Measurements from ENCODE around the gene C16orf82.
A peak's percentile ranks its signal among the peaks of the same experiment; 100 is the strongest.

C16orf82 gene

DNA sequence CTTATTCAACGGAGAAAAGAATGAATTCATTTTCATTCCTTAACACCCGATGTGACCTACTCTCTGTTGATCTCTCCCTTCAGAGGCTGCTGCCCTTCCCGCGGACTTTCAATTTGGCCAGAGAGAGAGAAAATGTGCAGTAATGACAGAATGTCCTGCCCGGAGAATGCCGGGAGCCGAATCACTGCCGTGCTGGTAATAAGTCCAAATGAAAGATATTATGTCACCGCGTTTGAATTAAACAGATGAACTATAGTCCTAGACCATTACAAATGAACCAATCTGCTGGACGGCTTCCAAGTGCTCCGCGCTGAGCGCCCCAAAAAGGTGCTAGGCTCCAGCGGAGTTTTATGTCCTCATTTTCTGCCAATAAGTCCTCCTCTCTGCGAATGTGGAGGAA lies 14.7 kb upstream of the C16orf82 start:
- no peak overlapping the region for H3K4me3 ChIP-seq (ENCODE audit: control insufficient read depth, low read depth, low read length)
- peak; percentile 16 for DNase-seq (ENCODE audit: low read depth)

GRCh38 chr16:27053996-27054395 lies 12.7 kb upstream of the C16orf82 start:
- H3K4me3 ChIP-seq (ENCODE audit: control insufficient read depth, low read depth, low read length) = no peak overlapping the region
- TF ChIP-seq, protein P1, sequence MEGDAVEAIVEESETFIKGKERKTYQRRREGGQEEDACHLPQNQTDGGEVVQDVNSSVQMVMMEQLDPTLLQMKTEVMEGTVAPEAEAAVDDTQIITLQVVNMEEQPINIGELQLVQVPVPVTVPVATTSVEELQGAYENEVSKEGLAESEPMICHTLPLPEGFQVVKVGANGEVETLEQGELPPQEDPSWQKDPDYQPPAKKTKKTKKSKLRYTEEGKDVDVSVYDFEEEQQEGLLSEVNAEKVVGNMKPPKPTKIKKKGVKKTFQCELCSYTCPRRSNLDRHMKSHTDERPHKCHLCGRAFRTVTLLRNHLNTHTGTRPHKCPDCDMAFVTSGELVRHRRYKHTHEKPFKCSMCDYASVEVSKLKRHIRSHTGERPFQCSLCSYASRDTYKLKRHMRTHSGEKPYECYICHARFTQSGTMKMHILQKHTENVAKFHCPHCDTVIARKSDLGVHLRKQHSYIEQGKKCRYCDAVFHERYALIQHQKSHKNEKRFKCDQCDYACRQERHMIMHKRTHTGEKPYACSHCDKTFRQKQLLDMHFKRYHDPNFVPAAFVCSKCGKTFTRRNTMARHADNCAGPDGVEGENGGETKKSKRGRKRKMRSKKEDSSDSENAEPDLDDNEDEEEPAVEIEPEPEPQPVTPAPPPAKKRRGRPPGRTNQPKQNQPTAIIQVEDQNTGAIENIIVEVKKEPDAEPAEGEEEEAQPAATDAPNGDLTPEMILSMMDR (conservative IDR thresholded peaks at IDR 0.05; ENCODE audit: control insufficient read depth, insufficient read depth, low read depth, low read length) = no peak
- no peak for DNase-seq (ENCODE audit: low read depth)

More for the DNA sequence above, 14.7 kb upstream of the C16orf82 start:
- TF ChIP-seq, protein P1 (conservative IDR thresholded peaks at IDR 0.05; ENCODE audit: control insufficient read depth, insufficient read depth, low read depth, low read length) = no peak

DNA sequence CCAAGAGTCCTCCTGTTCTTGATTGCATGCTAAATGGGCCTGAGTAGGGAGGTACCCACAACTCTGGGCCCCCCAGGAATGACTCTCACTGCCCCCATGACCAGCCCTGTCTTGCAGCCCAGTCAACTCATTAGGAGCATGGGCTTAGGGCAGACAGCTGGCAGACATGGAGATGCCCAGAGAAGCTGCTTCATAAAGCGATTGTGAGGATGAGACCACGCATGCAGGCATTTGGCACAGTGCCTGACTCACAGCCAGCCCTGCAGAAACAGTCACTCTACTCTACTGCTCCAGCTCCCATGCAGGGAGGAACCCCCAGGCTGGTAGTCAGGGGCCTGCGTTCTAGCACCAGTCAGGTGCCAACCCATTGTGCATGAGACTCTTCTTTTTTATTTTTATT lies 8.4 kb upstream of the C16orf82 start:
- TF ChIP-seq, protein P1 (conservative IDR thresholded peaks at IDR 0.05; ENCODE audit: control insufficient read depth, insufficient read depth, low read depth, low read length) = no peak
- no peak overlapping the region for H3K4me3 ChIP-seq (ENCODE audit: control insufficient read depth, low read depth, low read length)
- DNase-seq (ENCODE audit: low read depth) = no peak

DNA sequence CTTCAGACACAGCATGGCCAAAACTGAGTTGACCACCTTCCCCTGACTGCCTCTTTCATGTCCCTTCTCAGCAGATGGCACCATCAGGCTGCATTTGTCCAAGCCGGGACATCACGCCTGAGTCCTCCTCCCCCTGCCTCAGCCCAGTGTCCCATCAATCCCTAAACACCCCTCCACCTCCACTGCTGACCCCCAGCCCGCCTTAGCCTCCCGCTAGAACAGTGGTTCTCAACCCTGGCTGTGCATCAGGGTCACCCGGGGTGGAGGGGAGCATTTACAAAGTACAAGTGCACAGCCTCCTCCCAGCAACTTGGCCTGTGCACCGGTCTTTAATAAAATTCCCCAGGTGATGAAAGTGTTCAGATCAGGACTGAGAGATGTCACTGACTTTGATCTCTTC lies 4.0 kb downstream of the C16orf82 start:
- TF ChIP-seq, protein P1 (conservative IDR thresholded peaks at IDR 0.05; ENCODE audit: control insufficient read depth, insufficient read depth, low read depth, low read length) = no peak
- no peak for DNase-seq (ENCODE audit: low read depth)
- H3K4me3 ChIP-seq (ENCODE audit: control insufficient read depth, low read depth, low read length) = no peak overlapping the region

GRCh38 chr16:27073733-27074132 lies 7.0 kb downstream of the C16orf82 start:
- DNase-seq (ENCODE audit: low read depth) = no peak
- H3K4me3 ChIP-seq (ENCODE audit: control insufficient read depth, low read depth, low read length) = no peak overlapping the region
- TF ChIP-seq, protein P1 (conservative IDR thresholded peaks at IDR 0.05; ENCODE audit: control insufficient read depth, insufficient read depth, low read depth, low read length) = no peak

- no peak overlapping the region for H3K4me3 ChIP-seq (ENCODE audit: control insufficient read depth, low read depth, low read length)
- TF ChIP-seq, protein P1 (conservative IDR thresholded peaks at IDR 0.05; ENCODE audit: control insufficient read depth, insufficient read depth, low read depth, low read length) = peak; percentile 45
- peak; percentile 15 for DNase-seq (ENCODE audit: low read depth)
These were observed 14.2 kb downstream of the C16orf82 start for GRCh38 chr16:27080895-27081294.

- no peak overlapping the region for H3K4me3 ChIP-seq (ENCODE audit: control insufficient read depth, low read depth, low read length)
- no peak for DNase-seq (ENCODE audit: low read depth)
- TF ChIP-seq, protein P1 (conservative IDR thresholded peaks at IDR 0.05; ENCODE audit: control insufficient read depth, insufficient read depth, low read depth, low read length) = no peak
These were observed 17.1 kb downstream of the C16orf82 start for GRCh38 chr16:27083861-27084261.

Data from fibroblast of mammary gland (primary cell).